ENCODE data around the gene WWC2.

- TF ChIP-seq POLR2AphosphoS5 (IDR thresholded peaks at IDR 0.05; ENCODE audit: low read depth) (no peak), CTCF (IDR thresholded peaks at IDR 0.05; ENCODE audit: insufficient read depth, low read length) (no peak), GABPA (IDR thresholded peaks at IDR 0.05; ENCODE audit: low read depth) (no peak), SPI1 (IDR thresholded peaks at IDR 0.05; ENCODE audit: borderline replicate concordance, low read depth) (no peak)
- TF ChIP-seq, protein P1, sequence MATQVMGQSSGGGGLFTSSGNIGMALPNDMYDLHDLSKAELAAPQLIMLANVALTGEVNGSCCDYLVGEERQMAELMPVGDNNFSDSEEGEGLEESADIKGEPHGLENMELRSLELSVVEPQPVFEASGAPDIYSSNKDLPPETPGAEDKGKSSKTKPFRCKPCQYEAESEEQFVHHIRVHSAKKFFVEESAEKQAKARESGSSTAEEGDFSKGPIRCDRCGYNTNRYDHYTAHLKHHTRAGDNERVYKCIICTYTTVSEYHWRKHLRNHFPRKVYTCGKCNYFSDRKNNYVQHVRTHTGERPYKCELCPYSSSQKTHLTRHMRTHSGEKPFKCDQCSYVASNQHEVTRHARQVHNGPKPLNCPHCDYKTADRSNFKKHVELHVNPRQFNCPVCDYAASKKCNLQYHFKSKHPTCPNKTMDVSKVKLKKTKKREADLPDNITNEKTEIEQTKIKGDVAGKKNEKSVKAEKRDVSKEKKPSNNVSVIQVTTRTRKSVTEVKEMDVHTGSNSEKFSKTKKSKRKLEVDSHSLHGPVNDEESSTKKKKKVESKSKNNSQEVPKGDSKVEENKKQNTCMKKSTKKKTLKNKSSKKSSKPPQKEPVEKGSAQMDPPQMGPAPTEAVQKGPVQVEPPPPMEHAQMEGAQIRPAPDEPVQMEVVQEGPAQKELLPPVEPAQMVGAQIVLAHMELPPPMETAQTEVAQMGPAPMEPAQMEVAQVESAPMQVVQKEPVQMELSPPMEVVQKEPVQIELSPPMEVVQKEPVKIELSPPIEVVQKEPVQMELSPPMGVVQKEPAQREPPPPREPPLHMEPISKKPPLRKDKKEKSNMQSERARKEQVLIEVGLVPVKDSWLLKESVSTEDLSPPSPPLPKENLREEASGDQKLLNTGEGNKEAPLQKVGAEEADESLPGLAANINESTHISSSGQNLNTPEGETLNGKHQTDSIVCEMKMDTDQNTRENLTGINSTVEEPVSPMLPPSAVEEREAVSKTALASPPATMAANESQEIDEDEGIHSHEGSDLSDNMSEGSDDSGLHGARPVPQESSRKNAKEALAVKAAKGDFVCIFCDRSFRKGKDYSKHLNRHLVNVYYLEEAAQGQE (IDR thresholded peaks at IDR 0.05; ENCODE audit: insufficient replicate concordance, low read depth) = no peak
Measured at GRCh38 chr4:183182873-183183725, 84.0 kb downstream of the WWC2 start.

Measured in HL-60 (cell line).